ENCODE results near the gene IFIT5.
"Not testable (repeated sequence)": the region's sequence is repeated elsewhere in the genome, so short reads cannot be mapped to it uniquely, and the experiment has no call there.

GRCh38 chr10:89410551-89410950 lies 3.8 kb upstream of the IFIT5 start:
- TF ChIP-seq EZH2 (IDR thresholded peaks at IDR 0.05; ENCODE audit: low read length); CTCF (optimal IDR thresholded peaks at IDR 0.05 in 1 of 3, IDR thresholded peaks at IDR 0.05 in 1 of 3, conservative IDR thresholded peaks at IDR 0.05 in 1 of 3; ENCODE audit: extremely low read depth in 1 of 3, insufficient read depth in 2 of 3, low read length in 3 of 3): not testable (repeated sequence)
